Stomach (tissue), 9 donors: ENCODE measurements around the gene PTPRD. TPM values are rescaled to one million over a fixed set of nuclear protein-coding genes. Genes with fewer than 3 reads are reported as not detected.

Experiments
- DNase-seq, 2 donors: peaks; one replicate each; pipeline versions ENCODE4 v3.0.0 to v3.0.0-alpha.2; 2013 to 2019
- H3K27ac ChIP-seq, 5 donors: fragments of 200-600 bp in 4 of 5; sonication (generic) in 4 of 5; one replicate each; pipeline ENCODE4 v1.5.1; 2013 to 2019; ENCODE audit warnings: mild to moderate bottlenecking in 1 of 5, moderate library complexity in 1 of 5
- H3K27me3 ChIP-seq, 3 donors: fragments of 200-600 bp; sonication (generic); one replicate each; pipeline ENCODE4 v1.5.1; 2017 to 2019; ENCODE audit warnings: mixed run types in 1 of 3
- H3K36me3 ChIP-seq, 4 donors: fragments of 200-600 bp; sonication (generic); 1 replicate in 3 of 4; 2 replicates in 1 of 4; pipeline ENCODE4 v1.5.1; 2016 to 2019
- H3K4me1 ChIP-seq, 4 donors: fragments of 200-600 bp; sonication (generic); one replicate each; pipeline ENCODE4 v1.5.1; 2016 to 2019
- H3K4me3 ChIP-seq, 4 donors: fragments of 200-600 bp; sonication (generic) in 3 of 4; one replicate each; pipeline ENCODE4 v1.5.1; 2016 to 2019; ENCODE audit warnings: mild to moderate bottlenecking in 1 of 4
- H3K9me3 ChIP-seq, 4 donors: fragments of 200-600 bp; sonication (generic); one replicate each; pipeline ENCODE4 v1.5.1; 2016 to 2019
- CTCF ChIP-seq, 7 experiments: fragments of 450-650 bp in 4 of 7; fragments of 200-600 bp in 3 of 7; sonication (generic) in 3 of 7; IDR thresholded peaks; one replicate each; pipeline ENCODE4 v1.5.1; 2016 to 2019; ENCODE audit warnings: antibody characterized with exemption in 7 of 7, control low read depth in 2 of 7, mild to moderate bottlenecking in 1 of 7
- EP300 ChIP-seq: sonication (generic); formaldehyde crosslinking; IDR thresholded peaks from one replicate; pipeline ENCODE4 v1.6.1; 2017; ENCODE audit warnings: antibody characterized with exemption
- POLR2A ChIP-seq, 4 donors: fragments of 450-650 bp; IDR thresholded peaks; one replicate each; pipeline ENCODE4 v1.6.1; 2016; ENCODE audit warnings: antibody characterized with exemption in 4 of 4, control low read depth in 2 of 4, mild to moderate bottlenecking in 1 of 4, moderate library complexity in 1 of 4
- POLR2AphosphoS5 ChIP-seq, 3 donors: sonication (generic); formaldehyde crosslinking; IDR thresholded peaks; one replicate each; pipeline ENCODE4 v1.6.1; 2016; ENCODE audit warnings: antibody characterized with exemption in 3 of 3
- WGBS, 5 donors: extraction: QIAGEN DNeasy Blood & Tissue Kit in 3 of 5; methylation state at CpG; one replicate each; pipeline versions ENCODE4 v1.1.5 to v1.1.7; 2013 to 2018; 5-methylcytosine and 5-hydroxymethylcytosine counted together
- intact Hi-C: fragments of 100-400 bp; cut with DNase I; formaldehyde crosslinking; loops from one replicate; pipeline ENCODE4 v1.15.1; 2023; ENCODE audit warnings: low total_unique reads
- polyA plus RNA-seq, 3 donors: library from polyadenylated mRNA; stranded (reverse); fragments of 200-250 nt; gene quantifications; one replicate each; pipeline ENCODE4 v1.2.3, GENCODE V29; 2013
- total RNA-seq, 5 donors: library from RNA; depleted of rRNA; stranded (reverse); fragments of >200 nt; gene quantifications; one replicate each; pipeline versions ENCODE4 v1.1.0 to v1.2.3, GENCODE V29; 2014 to 2016
- donor health status: healthy with polysubstance abuse.
- donor health status: Bipolar disorder and iron deficiency.
- donor health status: healthy.

Gene PTPRD
- total and polyA plus RNA-seq, 8 donors, result 0.12 to 53.1 (median 1.2) TPM

- intact Hi-C loops, result no loop called here
- Histone ChIP-seq H3K4me3 (no peak overlapping the region), H3K9me3 (no peaks in the 10 kb centered on the region), H3K36me3 (no peaks in the 10 kb centered on the region), H3K27ac (no peak overlapping the region), H3K27me3 (no peaks in the 10 kb centered on the region), H3K4me1 (no peaks in the 10 kb centered on the region)
- DNase-seq, result no peak
- no peak for TF ChIP-seq POLR2AphosphoS5 (IDR thresholded peaks at IDR 0.05)
- TF ChIP-seq CTCF (IDR thresholded peaks at IDR 0.05), result no peak
- TF ChIP-seq POLR2A (IDR thresholded peaks at IDR 0.05), result no peak
- TF ChIP-seq EP300, result no peak
- 67 to 94% (median 92%) methylated on average over 3 of the region's 3 CpGs for WGBS, 5 donors
These were observed 2079.1 kb downstream of the PTPRD start for GRCh38 chr9:8533681-8534080.

DNA sequence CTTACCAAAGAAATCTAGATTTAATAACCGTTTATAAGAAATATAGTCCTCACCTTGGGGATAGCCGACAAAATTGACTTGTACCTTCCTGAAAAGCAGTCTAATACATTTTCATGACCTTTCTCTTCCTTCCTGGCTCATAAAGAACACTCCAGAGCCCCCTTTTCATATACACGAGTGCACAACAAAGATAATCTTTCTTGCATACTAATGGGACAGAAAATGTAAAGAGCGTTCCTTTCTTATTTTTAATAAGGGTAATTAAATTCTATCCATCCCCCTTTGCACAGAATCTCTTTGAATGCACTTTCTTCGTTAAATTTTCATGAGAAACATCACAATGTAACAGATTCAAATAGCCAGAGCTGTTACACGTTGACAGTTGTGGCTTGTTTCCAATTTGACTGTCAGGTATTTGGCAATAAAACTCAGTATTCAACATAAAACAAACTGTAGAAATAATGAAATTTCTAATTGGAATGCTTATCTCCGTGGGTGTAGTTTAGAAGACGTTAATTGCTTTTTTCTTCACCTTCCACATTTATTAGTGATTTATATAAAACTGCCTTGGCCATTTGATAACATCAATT lies 2080.9 kb downstream of the PTPRD start:
- Histone ChIP-seq H3K27me3 (no peaks in the 10 kb centered on the region), H3K4me1 (no peaks in the 10 kb centered on the region), H3K27ac (no peak overlapping the region), H3K9me3 (no peaks in the 10 kb centered on the region), H3K4me3 (no peak overlapping the region), H3K36me3 (no peaks in the 10 kb centered on the region)
- intact Hi-C loops, result no loop called here
- TF ChIP-seq POLR2A (IDR thresholded peaks at IDR 0.05), result no peak
- TF ChIP-seq CTCF (IDR thresholded peaks at IDR 0.05), result no peak
- no peak for TF ChIP-seq POLR2AphosphoS5 (IDR thresholded peaks at IDR 0.05)
- no peak for TF ChIP-seq EP300
- DNase-seq, result no peak
- 75 to 82% (median 77%) methylated on average over 8 of the region's 8 CpGs for WGBS, 5 donors

GRCh38 chr9:8521112-8521511 lies 2091.7 kb downstream of the PTPRD start:
- no peaks in the 10 kb centered on the region for H3K36me3 ChIP-seq
- intact Hi-C loops, result no loop called here
- no peak for DNase-seq
- H3K27me3 ChIP-seq, result no peaks in the 10 kb centered on the region
- H3K4me1 ChIP-seq, result no peaks in the 10 kb centered on the region
- H3K4me3 ChIP-seq, result no peak overlapping the region
- TF ChIP-seq EP300 (no peak), POLR2A (IDR thresholded peaks at IDR 0.05) (no peak), POLR2AphosphoS5 (IDR thresholded peaks at IDR 0.05) (no peak), CTCF (IDR thresholded peaks at IDR 0.05) (no peak)
- no peaks in the 10 kb centered on the region for H3K9me3 ChIP-seq
- no peak overlapping the region for H3K27ac ChIP-seq
- 92 to 100% (median 96%) methylated on average over 3 of the region's 3 CpGs for WGBS, 5 donors

DNA sequence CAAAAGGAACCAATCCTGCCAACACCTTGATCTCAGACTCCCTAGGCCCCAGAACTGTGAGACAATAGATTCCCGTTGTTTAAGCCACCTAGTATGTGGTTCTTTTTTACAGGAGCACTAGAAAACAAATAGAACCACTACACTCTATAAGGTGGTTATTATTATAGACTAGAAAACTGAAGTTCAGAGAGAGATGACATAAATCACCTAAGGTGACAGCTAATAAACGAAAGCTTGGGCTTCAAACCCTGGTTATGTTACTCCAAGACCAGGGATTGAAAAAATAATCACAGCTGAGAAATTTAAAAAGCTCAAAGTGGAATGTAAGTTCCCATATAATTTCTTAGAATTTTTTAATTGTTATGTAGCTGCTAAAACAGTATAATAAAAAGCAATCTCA lies 2097.1 kb downstream of the PTPRD start:
- Histone ChIP-seq H3K4me3 (no peak overlapping the region), H3K9me3 (no peaks in the 10 kb centered on the region), H3K27me3 (no peaks in the 10 kb centered on the region), H3K27ac (no peak overlapping the region), H3K36me3 (no peaks in the 10 kb centered on the region), H3K4me1 (no peaks in the 10 kb centered on the region)
- intact Hi-C loops, result no loop called here
- no peak for TF ChIP-seq CTCF (IDR thresholded peaks at IDR 0.05)
- TF ChIP-seq EP300, result no peak
- no peak for TF ChIP-seq POLR2A (IDR thresholded peaks at IDR 0.05)
- TF ChIP-seq POLR2AphosphoS5 (IDR thresholded peaks at IDR 0.05), result no peak
- DNase-seq, result no peak
- 73 to 84% (median 81%) methylated on average over 2 of the region's 2 CpGs for WGBS, 5 donors
